ENCODE data around the gene DZIP1L.
"Not testable (repeated sequence)": the region's sequence is repeated elsewhere in the genome, so short reads cannot be mapped to it uniquely, and the experiment has no call there.

DZIP1L gene

GRCh38 chr3:138113326-138113725 lies 2.1 kb downstream of the DZIP1L start:
- no peak for DNase-seq

- no peak for DNase-seq
Observed at GRCh38 chr3:138112362-138112761, 3.0 kb downstream of the DZIP1L start.

GRCh38 chr3:138105598-138105997 lies 9.8 kb downstream of the DZIP1L start:
- no peak for DNase-seq

GRCh38 chr3:138103466-138103865 lies 11.9 kb downstream of the DZIP1L start:
- DNase-seq, result no peak

GRCh38 chr3:138101351-138101940 lies 14.0 kb downstream of the DZIP1L start:
- not testable (repeated sequence) for DNase-seq

- no peak for DNase-seq
Observed at GRCh38 chr3:138099417-138099816, 16.0 kb downstream of the DZIP1L start.

GRCh38 chr3:138097192-138098172 lies 17.9 kb downstream of the DZIP1L start:
- no peak for DNase-seq

GRCh38 chr3:138093721-138094120 lies 21.7 kb downstream of the DZIP1L start:
- no peak for DNase-seq

- no peak for DNase-seq
Observed at GRCh38 chr3:138092023-138092422, 23.4 kb downstream of the DZIP1L start.

- no peak for DNase-seq
Observed at GRCh38 chr3:138089091-138089490, 26.3 kb downstream of the DZIP1L start.

- not testable (repeated sequence) for DNase-seq
Observed at GRCh38 chr3:138085745-138086144, 29.7 kb downstream of the DZIP1L start.

GRCh38 chr3:138084196-138084595 lies 31.2 kb downstream of the DZIP1L start:
- DNase-seq, result no peak

GRCh38 chr3:138082992-138083386 lies 32.4 kb downstream of the DZIP1L start:
- DNase-seq, result no peak

GRCh38 chr3:138082085-138082991 lies 33.1 kb downstream of the DZIP1L start:
- no peak for DNase-seq

- no peak for DNase-seq
Observed at GRCh38 chr3:138081371-138082084, 33.9 kb downstream of the DZIP1L start.

- no peak for DNase-seq
Observed at GRCh38 chr3:138079901-138080300, 35.5 kb downstream of the DZIP1L start.

GRCh38 chr3:138078901-138079344 lies 36.5 kb downstream of the DZIP1L start:
- no peak for DNase-seq

- no peak for DNase-seq
Observed at GRCh38 chr3:138078096-138078495, 37.3 kb downstream of the DZIP1L start.

- no peak for DNase-seq
Observed at GRCh38 chr3:138072796-138073195, 42.6 kb downstream of the DZIP1L start.

GRCh38 chr3:138070006-138070405 lies 45.4 kb downstream of the DZIP1L start:
- no peak for DNase-seq

GRCh38 chr3:138068579-138069174 lies 46.7 kb downstream of the DZIP1L start:
- peak; percentile 66 for DNase-seq

GRCh38 chr3:138068046-138068445 lies 47.4 kb downstream of the DZIP1L start:
- no peak for DNase-seq
